GM21447 (cell line): ENCODE data around the gene PTPRH.
"Not testable (repeated sequence)": the region's sequence is repeated elsewhere in the genome, so short reads cannot be mapped to it uniquely, and the experiment has no call there.

Experiments
- ATAC-seq: cut with Tn5 transposase; IDR thresholded peaks from one replicate; pipeline ENCODE4 v1.9.1; 2021; ENCODE audit not compliant: unreplicated experiment

Gene PTPRH

GRCh38 chr19:55227241-55228014 lies 18.1 kb upstream of the PTPRH start:
- ATAC-seq, result no peak

GRCh38 chr19:55226788-55227187 lies 17.5 kb upstream of the PTPRH start:
- ATAC-seq, result no peak

- no peak for ATAC-seq
These were observed 17.0 kb upstream of the PTPRH start for GRCh38 chr19:55226273-55226672.

- ATAC-seq, result no peak
These were observed 16.2 kb upstream of the PTPRH start for GRCh38 chr19:55225415-55225958.

GRCh38 chr19:55224679-55225414 lies 15.5 kb upstream of the PTPRH start:
- ATAC-seq, result not testable (repeated sequence)

- no peak for ATAC-seq
These were observed 14.9 kb upstream of the PTPRH start for GRCh38 chr19:55224038-55224665.

- ATAC-seq, result no peak
These were observed 14.2 kb upstream of the PTPRH start for GRCh38 chr19:55223291-55224037.

- ATAC-seq, result no peak
These were observed 11.2 kb upstream of the PTPRH start for GRCh38 chr19:55220525-55220924.

GRCh38 chr19:55216461-55217198 lies 7.3 kb upstream of the PTPRH start:
- ATAC-seq, result no peak

- no peak for ATAC-seq
These were observed 4.2 kb upstream of the PTPRH start for GRCh38 chr19:55213547-55213946.

GRCh38 chr19:55212447-55212846 lies 3.1 kb upstream of the PTPRH start:
- ATAC-seq, result no peak

GRCh38 chr19:55209693-55210472 lies 582 bp upstream of the PTPRH start:
- ATAC-seq, result no peak

- ATAC-seq, result no peak
These were observed 2.4 kb downstream of the PTPRH start for GRCh38 chr19:55206664-55207500.

- not testable (repeated sequence) for ATAC-seq
These were observed 7.1 kb downstream of the PTPRH start for GRCh38 chr19:55202199-55202598.

- no peak for ATAC-seq
These were observed 9.6 kb downstream of the PTPRH start for GRCh38 chr19:55199620-55200204.

- ATAC-seq, result no peak
These were observed 10.7 kb downstream of the PTPRH start for GRCh38 chr19:55198651-55199050.

GRCh38 chr19:55197528-55197927 lies 11.8 kb downstream of the PTPRH start:
- ATAC-seq, result no peak

- no peak for ATAC-seq
These were observed 12.5 kb downstream of the PTPRH start for GRCh38 chr19:55196803-55197202.
